ENCODE results near the gene TOP3A. TPM values are rescaled to one million over a fixed set of nuclear protein-coding genes. Genes with fewer than 3 reads are reported as not detected.
"Not testable (repeated sequence)": the region's sequence is repeated elsewhere in the genome, so short reads cannot be mapped to it uniquely, and the experiment has no call there.

Gene TOP3A
- total and polyA plus RNA-seq, 2 experiments from 2014 or later = 21.7 to 76.7 TPM

DNA sequence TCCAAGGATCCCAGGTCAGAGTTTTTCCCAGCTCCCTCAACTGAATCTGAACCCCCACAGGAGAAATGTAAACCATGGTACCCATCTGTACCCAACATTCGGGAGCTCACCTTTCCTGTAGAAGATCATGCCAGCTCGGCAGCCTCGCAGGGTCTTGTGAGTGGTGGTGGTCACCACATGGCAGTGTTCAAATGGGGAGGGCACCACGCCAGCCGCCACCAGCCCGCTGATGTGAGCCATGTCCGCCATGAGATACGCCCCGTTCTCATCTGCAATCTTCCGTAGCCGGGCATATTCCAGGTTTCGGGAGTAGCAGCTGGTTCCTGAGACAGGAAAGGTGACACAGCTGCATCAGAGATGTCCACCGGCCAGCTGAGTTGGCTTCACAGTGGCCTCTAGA lies 25.1 kb upstream of the TOP3A start (continued):
- TF ChIP-seq REST (IDR thresholded peaks at IDR 0.05; ENCODE audit: unreplicated experiment) (no peak), EZH2 (IDR thresholded peaks at IDR 0.05; ENCODE audit: low read depth, unreplicated experiment) (no peak), STAT1 (IDR thresholded peaks at IDR 0.05; ENCODE audit: unreplicated experiment) (no peak), ETS1 (IDR thresholded peaks at IDR 0.05) (no peak), JUNB (IDR thresholded peaks at IDR 0.05; ENCODE audit: unreplicated experiment) (no peak), ZNF114 (CRISPR knock-in tag; IDR thresholded peaks at IDR 0.05) (no peak), POLR2AphosphoS5 (IDR thresholded peaks at IDR 0.05; ENCODE audit: low read depth) (no peak), ZNF331 (CRISPR knock-in tag; IDR thresholded peaks at IDR 0.05; ENCODE audit: low read depth) (no peak), CTCF (conservative IDR thresholded peaks at IDR 0.05; ENCODE audit: low read depth in 2 of 2) (no peak), EZH2phosphoT487 (IDR thresholded peaks at IDR 0.05; ENCODE audit: unreplicated experiment) (no peak), NANOG (IDR thresholded peaks at IDR 0.05; ENCODE audit: borderline replicate concordance) (no peak)

GRCh38 chr17:18338158-18338557 lies 23.4 kb upstream of the TOP3A start:
- H3K9me3 Mint-ChIP-seq = peaks cover 28% of the 10 kb centered on the region
- not testable (repeated sequence) for H4K20me1 ChIP-seq (replicated peaks; ENCODE audit: insufficient read depth); H2AFZ ChIP-seq; H3F3A ChIP-seq (replicated peaks; ENCODE audit: low read depth); H3K4me1 Mint-ChIP-seq; H3K4me3 ChIP-seq; H3K4me1 ChIP-seq (ENCODE audit: insufficient read depth); H3K79me2 ChIP-seq (replicated peaks; ENCODE audit: insufficient read depth); H3K27me3 Mint-ChIP-seq (ENCODE audit: insufficient read depth, low read depth, poor library complexity); DNase-seq (ENCODE audit: low spot score); H3K4me3 Mint-ChIP-seq; H3K27ac ChIP-seq (ENCODE audit: low read depth); H3K27ac Mint-ChIP-seq; H3K9me2 ChIP-seq (ENCODE audit: insufficient read depth); ATAC-seq; H3K4me2 ChIP-seq; H3K27me3 ChIP-seq (ENCODE audit: insufficient read depth)
- peaks cover 58% of the 10 kb centered on the region for H3K36me3 ChIP-seq (ENCODE audit: insufficient read depth)
- H3K36me3 Mint-ChIP-seq (ENCODE audit: low read depth) = peaks cover 88% of the 10 kb centered on the region

Data from GM23338 (cell line).